Activated CD4-positive, alpha-beta T cell treated with anti-CD3 and anti-CD28 coated beads, Interleukin-2, amount 50 U/mL, for 16 hours (primary cell): ENCODE results near the gene ZNF486.
"Not testable (repeated sequence)": the region's sequence is repeated elsewhere in the genome, so short reads cannot be mapped to it uniquely, and the experiment has no call there.

Experiments
- DNase-seq: peaks from one replicate; pipeline ENCODE4 v3.0.0-alpha.2; 2020

Gene ZNF486

DNA sequence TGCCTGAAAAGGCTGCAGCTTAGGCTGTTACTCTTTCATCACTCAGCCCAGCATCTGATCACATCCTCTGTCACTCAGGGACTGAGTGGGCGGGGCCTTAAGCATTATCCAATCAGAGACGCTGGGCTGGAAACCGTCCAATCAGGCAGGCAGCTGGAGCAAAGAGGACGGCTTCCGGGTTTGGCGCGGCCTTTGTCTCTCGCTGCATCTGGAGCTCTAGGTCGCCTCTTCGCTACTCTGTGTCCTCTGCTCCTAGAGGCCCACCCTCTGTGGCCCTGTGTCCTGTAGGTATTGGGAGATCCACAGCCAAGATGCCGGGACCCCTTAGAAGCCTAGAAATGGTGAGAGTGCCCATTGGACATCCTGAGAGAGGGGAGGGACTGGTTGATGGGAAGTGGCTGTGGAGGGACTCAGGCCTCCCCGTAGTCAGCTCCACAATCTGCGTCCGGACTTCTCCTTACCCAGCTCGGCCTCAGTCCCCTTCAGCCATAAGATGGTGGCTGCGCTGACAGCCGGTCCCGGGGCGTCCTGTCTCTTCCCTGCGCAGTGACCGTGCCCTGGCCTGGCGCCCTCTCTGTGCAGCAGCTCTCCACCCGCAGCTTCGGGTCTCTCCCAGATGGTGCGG lies at the start of gene ZNF486:
Gene ZNF486 (plus strand): TSS at position 195 of the 625 bp plus-strand sequence. CDS start 117 bp downstream, at position 312.
- peak; percentile 92 for DNase-seq

- DNase-seq, result not testable (repeated sequence)
Measured at GRCh38 chr19:20118064-20118839, 48.8 kb upstream of the ZNF486 start.

- no peak for DNase-seq
Measured at GRCh38 chr19:20124879-20125278, 42.1 kb upstream of the ZNF486 start.

- DNase-seq, result not testable (repeated sequence)
Measured at GRCh38 chr19:20132933-20133332, 34.1 kb upstream of the ZNF486 start.

GRCh38 chr19:20137714-20138113 lies 29.3 kb upstream of the ZNF486 start:
- DNase-seq, result not testable (repeated sequence)

- DNase-seq, result no peak
Measured at GRCh38 chr19:20151617-20152145, 15.3 kb upstream of the ZNF486 start.

DNA sequence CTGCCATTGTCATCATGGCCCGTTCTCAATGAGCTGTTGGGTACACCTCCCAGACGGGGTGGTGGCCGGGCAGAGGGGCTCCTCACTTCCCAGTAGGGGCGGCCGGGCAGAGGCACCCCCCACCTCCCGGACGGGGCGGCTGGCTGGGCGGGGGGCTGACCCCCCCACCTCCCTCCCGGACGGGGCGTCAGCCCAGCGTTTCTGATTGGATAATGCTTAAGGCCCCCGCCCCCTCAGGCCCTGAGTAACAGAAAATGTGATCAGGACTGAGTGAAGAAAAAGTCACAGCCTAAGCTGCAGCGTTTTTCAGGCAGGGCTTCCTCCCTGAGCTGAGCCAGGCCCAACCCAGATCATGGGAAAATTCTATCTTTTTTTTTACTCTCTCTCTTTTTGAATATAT lies 14.5 kb upstream of the ZNF486 start:
- not testable (repeated sequence) for DNase-seq

DNA sequence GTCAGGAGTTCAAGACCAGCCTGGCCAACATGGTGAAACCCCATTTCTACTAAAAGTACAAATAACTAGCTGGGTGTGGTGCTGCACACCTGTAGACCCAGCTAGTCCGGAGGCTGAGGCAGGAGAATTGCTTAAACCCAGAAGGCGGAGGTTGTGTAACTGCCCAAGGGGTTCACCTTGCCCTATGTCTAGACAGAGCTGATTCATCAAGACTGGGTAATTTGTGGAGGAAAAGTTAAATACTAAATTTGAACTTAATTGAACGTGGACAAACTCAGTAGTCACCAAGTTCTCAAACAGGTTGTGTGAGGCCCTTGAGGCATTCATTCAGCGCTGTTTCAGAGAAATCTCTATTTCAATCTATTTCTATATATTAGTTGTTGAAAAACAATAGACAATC lies 13.7 kb upstream of the ZNF486 start:
- no peak for DNase-seq

DNA sequence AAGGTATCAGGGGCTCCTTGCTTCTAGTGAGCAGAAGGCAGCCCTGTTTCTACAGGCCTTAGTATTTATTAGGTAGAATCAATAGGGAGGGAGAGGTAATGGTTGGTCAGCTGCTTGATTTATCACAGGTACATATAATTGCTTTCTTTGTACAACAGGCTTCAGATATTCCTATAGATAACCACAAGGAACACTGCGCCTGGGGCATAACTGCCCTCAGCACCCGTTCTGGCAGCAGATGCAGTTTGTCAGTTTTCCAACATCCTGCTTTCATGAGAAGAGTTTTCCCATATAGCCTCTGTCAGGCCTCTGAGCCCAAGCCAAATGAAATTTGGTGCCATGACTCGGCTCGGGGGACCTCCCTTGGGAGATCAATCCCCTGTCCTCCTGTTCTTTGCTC lies 12.4 kb upstream of the ZNF486 start:
- no peak for DNase-seq

DNA sequence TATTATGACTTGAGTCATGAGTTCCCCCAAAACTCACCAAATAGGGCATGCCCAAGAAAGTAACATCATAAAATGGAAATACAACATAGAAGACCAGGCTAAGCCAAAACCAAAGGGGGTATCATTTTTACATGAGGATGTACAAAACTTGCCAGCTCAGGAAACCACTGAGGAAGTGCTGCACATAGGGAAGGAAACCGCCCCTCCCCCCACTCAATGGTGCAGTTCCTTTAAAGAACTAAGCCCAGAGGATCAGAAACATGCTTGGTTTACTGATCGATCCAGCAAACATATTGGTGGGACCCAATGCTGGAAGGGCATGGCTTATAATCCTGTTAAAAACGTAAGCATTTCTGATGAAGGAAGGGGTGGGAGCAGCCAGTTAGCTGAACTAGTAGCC lies 4.2 kb upstream of the ZNF486 start:
- DNase-seq, result no peak

DNA sequence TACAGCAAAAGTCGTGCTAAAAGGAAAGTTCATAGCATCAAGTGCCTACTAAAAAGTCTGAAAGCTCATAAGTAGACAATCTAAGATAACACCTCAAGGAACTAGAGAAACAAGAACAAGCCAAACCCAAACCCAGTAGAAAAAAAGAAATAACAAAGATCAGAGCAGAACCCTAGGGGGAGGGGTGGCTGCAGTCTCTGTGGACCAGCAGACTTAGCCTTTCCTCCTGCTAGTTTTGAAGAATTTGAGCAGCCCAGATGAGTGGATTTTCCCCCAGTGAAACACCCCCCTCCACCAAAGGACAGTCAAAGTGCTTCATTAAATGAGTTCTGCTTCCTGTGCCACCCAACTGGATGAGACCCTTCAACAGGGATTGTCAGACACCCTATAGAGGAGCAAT lies 2.6 kb upstream of the ZNF486 start:
- no peak for DNase-seq

DNA sequence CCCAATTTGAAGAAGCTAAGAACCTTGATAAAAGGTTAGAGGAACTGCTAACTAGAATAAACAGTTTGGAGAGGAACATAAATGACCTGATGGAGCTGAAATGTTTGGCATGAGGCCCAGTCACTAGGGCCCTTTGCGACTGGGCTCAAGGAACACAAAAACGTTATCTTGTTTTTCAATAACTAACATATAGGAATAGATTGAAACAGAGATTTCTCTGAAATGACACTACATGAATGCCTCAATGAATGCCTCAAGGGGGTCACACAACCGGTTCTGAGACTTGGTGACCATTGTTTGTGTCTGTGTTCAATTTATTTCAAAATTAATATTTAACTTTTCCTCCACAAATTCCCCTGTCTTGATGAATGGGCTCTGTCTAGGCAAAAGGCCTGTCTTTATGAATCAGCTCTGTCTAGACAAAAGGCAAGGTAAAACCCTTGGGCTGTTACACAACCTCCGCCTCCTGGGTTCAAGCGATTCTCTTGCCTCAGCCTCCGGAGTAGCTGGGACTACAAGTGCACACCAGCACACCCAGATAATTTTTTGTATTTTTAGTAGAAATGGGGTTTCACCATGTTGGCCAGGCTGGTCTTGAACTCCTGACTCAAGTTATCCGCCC lies 932 bp upstream of the ZNF486 start:
- DNase-seq, result no peak

- no peak for DNase-seq
Measured at GRCh38 chr19:20167651-20168122, 673 bp downstream of the ZNF486 start.

GRCh38 chr19:20171285-20171684 lies 4.3 kb downstream of the ZNF486 start:
- no peak for DNase-seq

GRCh38 chr19:20175848-20176247 lies 8.8 kb downstream of the ZNF486 start:
- not testable (repeated sequence) for DNase-seq

- peak; percentile 9 for DNase-seq
Measured at GRCh38 chr19:20179956-20180355, 12.9 kb downstream of the ZNF486 start.

GRCh38 chr19:20182222-20182785 lies 15.3 kb downstream of the ZNF486 start:
- DNase-seq, result no peak

- no peak for DNase-seq
Measured at GRCh38 chr19:20186174-20186573, 19.2 kb downstream of the ZNF486 start.

GRCh38 chr19:20197747-20198146 lies 30.7 kb downstream of the ZNF486 start:
- DNase-seq, result no peak

- DNase-seq, result no peak
Measured at GRCh38 chr19:20209051-20209450, 42.0 kb downstream of the ZNF486 start.

GRCh38 chr19:20214366-20214765 lies 47.4 kb downstream of the ZNF486 start:
- DNase-seq, result not testable (repeated sequence)

GRCh38 chr19:20221605-20222004 lies 54.6 kb downstream of the ZNF486 start:
- not testable (repeated sequence) for DNase-seq

DNA sequence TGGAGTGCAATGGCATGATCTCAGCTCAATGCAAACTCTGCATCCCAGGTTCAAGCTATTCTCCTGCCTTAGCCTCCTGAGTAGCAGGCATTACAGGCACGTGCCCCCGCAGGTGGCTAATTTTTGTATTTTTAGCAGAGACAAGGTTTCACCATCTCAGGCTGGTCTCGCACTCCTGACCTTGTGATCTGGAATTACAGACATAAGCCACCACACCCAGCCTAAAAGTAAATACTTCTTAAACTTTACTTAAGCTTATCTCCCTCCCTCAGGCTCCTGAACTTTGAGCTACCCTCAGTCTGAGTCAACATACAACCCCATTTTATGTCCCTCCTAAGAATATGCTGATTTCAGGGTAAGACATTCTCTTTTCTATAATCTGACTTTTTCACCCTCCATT lies 66.1 kb downstream of the ZNF486 start:
- no peak for DNase-seq
